Left renal pelvis (tissue), 4 donors: Measurements from ENCODE around the gene SCML1. TPM values are rescaled to one million over a fixed set of nuclear protein-coding genes. Genes with fewer than 3 reads are reported as not detected.

ENCODE experiments used
- DNase-seq, 4 donors: peaks; one replicate each; pipeline ENCODE4 v3.0.0-alpha.2; 2013; ENCODE audit warnings: low read depth in 4 of 4, low spot score in 3 of 4
- polyA plus RNA-seq, 4 donors: library from polyadenylated mRNA; unstranded; fragments of 120-200 nt; gene quantifications; one replicate each; pipeline ENCODE4 v1.2.1, GENCODE V29; 2013; ENCODE audit not compliant: insufficient read length in 4 of 4

The SCML1 gene
- polyA plus RNA-seq, 4 donors = 20.8 to 28.4 (median 22.6) TPM

DNA sequence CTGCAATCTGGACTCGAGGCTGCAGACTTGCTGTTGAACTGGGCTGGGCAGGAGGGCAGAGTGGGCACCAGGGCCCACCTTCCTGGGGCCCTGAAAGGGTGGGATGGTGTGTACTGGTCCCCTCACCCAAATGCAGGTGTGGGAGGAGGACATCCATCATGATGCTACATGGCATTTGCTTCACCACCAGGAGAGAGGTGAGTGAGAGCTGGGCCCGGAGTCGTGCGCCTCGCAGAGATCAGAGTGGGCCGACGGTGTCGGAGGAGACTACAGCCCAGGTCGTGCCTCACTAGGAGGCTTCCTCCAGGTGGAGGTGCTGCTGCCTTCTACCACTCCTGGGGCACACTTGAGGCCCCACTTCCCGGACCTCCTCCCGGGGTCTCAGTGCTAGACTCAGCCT, 50.3 kb downstream of the SCML1 start:
- DNase-seq = no peak

- peak in 1 of 4 donors; percentile 6 for DNase-seq
These were observed 51.1 kb downstream of the SCML1 start for GRCh38 chrX:17788439-17788838.

DNA sequence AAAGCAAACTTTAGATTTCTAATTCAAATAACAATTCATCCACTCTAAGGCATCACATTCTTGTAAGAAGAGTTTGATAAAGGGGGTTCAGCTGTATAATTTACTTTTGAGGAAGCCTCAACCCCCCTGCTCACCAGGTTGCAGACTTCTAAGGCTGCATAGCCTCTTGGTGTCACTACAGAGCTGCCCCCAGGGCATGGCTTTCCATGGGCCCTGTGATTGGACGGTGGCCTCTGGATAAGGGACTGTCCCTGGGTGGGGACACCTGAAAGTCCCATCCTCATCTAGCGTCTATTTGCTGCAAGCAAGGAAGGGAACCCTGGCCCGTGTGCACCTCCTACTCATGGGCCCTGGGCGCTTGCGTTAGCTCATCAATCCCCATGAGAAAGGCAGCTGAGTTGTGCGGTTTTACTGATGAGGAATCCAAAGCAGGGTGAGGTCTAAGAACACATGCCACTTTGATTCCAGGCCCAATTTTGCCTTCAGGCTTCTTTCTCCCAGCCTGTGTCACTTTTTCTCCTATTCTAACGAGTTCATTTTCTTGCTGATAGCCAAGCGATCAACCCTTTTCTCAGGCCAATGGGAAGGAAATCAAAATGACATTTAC, 51.8 kb downstream of the SCML1 start:
- DNase-seq = no peak

GRCh38 chrX:17792826-17793225, 55.5 kb downstream of the SCML1 start:
- DNase-seq = no peak

- no peak for DNase-seq
These were observed 61.6 kb downstream of the SCML1 start for GRCh38 chrX:17798921-17799320.

- no peak for DNase-seq
These were observed 64.1 kb downstream of the SCML1 start for GRCh38 chrX:17801431-17801830.

- DNase-seq = no peak
These were observed 65.5 kb downstream of the SCML1 start for GRCh38 chrX:17802756-17803155.

- no peak for DNase-seq
These were observed 66.2 kb downstream of the SCML1 start for GRCh38 chrX:17803449-17803848.

Other genes starting within 250 kb of the SCML1 start
- 10 to 100 TPM in 3 of 4 donors, 1 to 10 TPM in 1; 8.4 to 17.6 (median 12.1) TPM for gene RAI2, start 123.8 kb downstream of the SCML1 start, polyA plus RNA-seq